Kidney glomerular epithelial cell (primary cell): ENCODE measurements around the gene PARVB.

Experiments used
- DNase-seq: peaks from one replicate; lab custom pipeline; 2025; lab: John Stamatoyannopoulos, UW

Gene PARVB

GRCh38 chr22:44028091-44028490, 4.0 kb downstream of the PARVB start:
- DNase-seq: no peak

- no peak for DNase-seq
These were observed 5.0 kb downstream of the PARVB start for GRCh38 chr22:44029069-44029468.

- DNase-seq: no peak
These were observed 6.1 kb downstream of the PARVB start for GRCh38 chr22:44030051-44030701.

- DNase-seq: no peak
These were observed 6.6 kb downstream of the PARVB start for GRCh38 chr22:44030702-44031082.

- DNase-seq: no peak
These were observed 7.3 kb downstream of the PARVB start for GRCh38 chr22:44031158-44031952.

- no peak for DNase-seq
These were observed 8.1 kb downstream of the PARVB start for GRCh38 chr22:44032126-44032730.

- no peak for DNase-seq
These were observed 9.2 kb downstream of the PARVB start for GRCh38 chr22:44033287-44033686.

- DNase-seq: no peak
These were observed 9.6 kb downstream of the PARVB start for GRCh38 chr22:44033694-44034093.

GRCh38 chr22:44037519-44038375, 13.6 kb downstream of the PARVB start:
- peak; percentile 86 for DNase-seq

- no peak for DNase-seq
These were observed 15.6 kb downstream of the PARVB start for GRCh38 chr22:44039566-44040171.

- no peak for DNase-seq
These were observed 18.4 kb downstream of the PARVB start for GRCh38 chr22:44042249-44043218.

GRCh38 chr22:44045145-44045544, 21.0 kb downstream of the PARVB start:
- DNase-seq: no peak

- DNase-seq: no peak
These were observed 22.5 kb downstream of the PARVB start for GRCh38 chr22:44046485-44047141.

GRCh38 chr22:44047891-44048301, 23.8 kb downstream of the PARVB start:
- no peak for DNase-seq

GRCh38 chr22:44049486-44050231, 25.6 kb downstream of the PARVB start:
- DNase-seq: no peak

- DNase-seq: no peak
These were observed 26.8 kb downstream of the PARVB start for GRCh38 chr22:44050766-44051355.

- no peak for DNase-seq
These were observed 27.3 kb downstream of the PARVB start for GRCh38 chr22:44051358-44051757.

GRCh38 chr22:44051961-44052360, 27.9 kb downstream of the PARVB start:
- DNase-seq: no peak

GRCh38 chr22:44055805-44056204, 31.7 kb downstream of the PARVB start:
- DNase-seq: no peak
